NCI-H345 treated with DMSO at 0.1 percent for 48 hours (cell line): ENCODE measurements around the gene FOXR1.

Experiments
- DNase-seq: peaks from one replicate; lab custom pipeline; 2025; ENCODE audit not compliant: unreplicated experiment; lab: John Stamatoyannopoulos, UW

The FOXR1 gene

GRCh38 chr11:119025541-119025940, 54.0 kb downstream of the FOXR1 start:
- no peak for DNase-seq

DNA sequence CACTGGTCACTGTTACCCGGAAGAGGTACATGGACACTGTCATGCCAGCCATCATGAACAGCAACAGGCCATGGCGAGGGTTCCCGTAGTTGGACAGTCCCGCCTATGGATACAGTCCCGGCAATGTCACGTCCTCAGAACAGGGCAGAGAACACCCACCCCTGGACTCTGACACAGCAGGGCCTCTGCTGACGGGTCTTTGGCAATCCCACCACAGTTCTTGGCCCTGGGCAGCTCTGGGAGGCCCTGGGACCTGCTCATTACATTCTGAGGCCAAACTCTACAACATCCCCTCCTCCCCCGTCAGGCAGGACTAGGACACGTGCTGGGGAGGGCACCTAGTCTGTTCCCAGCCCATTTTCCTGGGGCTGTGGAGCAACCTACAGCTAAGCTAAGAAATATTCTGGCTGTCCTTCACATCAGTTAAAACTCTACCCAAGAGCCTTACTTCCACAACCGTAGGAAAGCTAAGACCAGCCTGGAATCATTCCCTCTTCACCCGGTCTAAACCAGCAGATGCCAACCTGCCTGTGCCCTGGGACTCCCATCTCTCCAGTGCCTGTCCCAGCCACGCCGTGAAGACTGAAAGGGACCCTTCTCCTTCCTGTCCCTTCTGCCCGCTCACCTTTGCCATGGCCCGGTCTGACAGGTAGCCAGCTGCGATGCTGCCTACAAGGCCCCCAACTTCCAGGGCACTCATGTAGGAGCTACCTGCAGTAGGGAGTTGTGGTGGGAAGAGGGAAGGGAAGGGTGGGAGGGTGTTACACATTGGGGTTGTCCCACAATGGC, 54.6 kb downstream of the FOXR1 start:
- no peak for DNase-seq

DNA sequence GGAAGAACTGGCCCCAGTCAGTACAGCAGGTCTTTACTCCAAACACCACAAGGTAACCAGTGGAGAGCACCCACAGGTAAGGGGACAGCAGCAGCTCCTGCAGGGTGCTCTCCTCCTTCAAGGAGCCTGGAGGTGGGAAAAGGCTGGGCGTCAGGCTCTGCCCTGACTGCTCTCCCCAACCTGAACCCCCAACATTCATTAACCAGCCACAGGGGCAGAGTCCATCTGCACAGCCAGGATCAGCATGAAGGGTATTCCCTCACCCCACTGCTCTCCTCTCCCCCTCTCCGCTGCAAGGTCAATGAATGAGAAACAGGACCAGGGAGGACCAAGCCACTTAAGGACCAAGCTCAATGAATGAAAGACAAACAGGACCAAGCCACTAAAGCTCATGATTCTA, 55.4 kb downstream of the FOXR1 start:
- DNase-seq = no peak

DNA sequence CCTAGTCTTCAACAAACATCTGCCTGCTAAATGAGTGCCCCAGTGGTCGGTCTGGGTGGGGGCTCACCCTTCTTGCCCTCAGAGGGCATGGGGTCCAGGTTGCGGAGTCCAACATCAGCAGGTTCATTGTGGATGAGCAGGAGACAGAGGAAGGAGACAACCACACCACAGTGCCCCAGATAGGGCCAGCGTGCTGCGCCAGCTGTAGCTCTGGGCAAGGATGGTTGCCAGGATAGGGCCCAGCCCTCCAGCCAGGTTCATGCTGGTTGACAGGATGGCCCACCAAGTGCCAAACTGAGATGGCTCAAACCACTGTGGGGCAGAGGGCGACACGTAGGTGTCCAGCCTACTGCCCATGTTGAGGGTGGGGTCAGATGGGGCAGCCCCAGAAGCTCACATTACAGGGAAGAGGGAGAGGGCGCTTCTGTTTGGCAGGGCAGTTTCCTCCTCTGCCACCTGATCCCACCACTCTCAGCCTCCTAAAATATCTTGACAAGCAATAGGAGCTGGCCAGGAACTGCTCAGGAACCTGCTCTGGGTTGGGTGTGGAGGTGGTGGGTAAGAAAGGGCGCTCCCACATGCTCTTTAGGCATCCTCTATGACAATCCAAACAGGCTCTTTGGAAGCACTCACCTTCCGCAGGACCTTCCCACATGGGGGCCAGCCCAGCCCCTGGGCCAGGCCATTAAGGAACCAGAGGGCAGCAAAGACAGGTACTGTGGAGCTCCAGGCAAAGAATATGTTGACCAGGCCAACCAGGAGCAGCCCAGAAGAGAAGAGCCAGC, 56.2 kb downstream of the FOXR1 start:
- DNase-seq = no peak

DNA sequence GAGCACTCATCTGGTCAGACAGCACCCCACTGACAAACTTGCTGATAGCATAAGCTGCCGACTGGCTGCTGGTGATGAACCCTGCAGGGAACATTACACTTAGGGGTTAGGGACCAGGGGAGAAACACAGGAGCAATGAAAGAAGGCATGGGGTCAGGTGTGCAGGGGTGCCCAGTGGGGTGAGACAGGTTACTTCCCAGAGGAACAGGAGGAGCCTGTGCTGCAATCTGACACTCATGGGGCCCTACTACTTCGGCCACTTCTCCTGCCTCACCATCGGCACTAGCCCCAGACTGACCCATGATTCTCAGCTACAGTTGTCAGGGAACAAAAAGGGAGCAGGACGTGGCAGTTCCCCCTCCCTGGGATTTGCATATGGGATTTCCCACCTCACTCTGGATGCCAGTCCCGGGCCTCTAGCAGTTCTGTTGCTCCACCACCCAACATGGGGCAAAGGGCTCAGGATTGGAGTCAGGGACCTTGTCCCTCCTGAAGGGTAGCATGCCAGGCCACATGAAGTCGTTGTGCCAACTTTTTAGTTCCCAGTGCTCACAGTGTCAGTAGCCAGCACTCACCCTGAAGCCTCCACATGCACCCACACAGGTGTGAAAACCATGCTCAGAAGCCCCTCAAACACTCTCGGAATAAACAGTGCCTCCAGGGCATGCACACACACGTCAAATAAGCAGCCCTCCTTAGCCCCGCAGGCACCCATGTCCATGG, 56.9 kb downstream of the FOXR1 start:
- no peak for DNase-seq

GRCh38 chr11:119029069-119029339, 57.4 kb downstream of the FOXR1 start:
- DNase-seq = no peak

DNA sequence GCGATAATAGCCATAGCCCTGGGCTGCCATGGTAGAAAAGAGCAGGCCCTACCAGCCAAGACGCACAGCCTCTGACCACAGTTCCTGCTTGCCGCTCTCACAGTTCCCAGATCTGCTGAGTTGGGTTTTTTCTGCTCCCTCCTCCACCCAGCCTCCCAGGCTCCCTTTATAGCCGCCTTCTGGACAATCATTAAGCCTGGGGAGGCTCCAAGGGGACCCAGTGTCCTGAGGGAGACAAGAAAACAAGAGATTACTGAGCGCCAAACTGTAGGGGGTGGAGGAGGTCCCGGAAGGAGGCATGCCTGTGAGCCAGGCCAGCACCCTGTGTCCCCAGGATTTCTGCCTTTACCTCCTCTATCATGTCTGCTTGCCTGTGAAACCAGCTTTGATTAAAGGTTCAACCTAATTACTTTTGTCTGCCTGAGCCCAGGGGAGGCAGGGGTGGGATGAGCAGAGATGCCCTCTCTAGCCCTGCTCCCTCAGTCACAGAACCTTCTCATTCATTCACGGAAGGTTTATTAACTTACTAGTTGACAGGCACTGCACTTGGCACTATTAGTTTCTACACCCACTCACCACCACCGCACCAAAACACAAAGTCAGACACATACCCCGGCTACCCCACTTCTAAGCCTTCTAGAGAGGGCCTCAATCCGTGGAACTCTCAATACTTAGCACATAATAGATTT, 57.9 kb downstream of the FOXR1 start:
- DNase-seq = no peak

DNA sequence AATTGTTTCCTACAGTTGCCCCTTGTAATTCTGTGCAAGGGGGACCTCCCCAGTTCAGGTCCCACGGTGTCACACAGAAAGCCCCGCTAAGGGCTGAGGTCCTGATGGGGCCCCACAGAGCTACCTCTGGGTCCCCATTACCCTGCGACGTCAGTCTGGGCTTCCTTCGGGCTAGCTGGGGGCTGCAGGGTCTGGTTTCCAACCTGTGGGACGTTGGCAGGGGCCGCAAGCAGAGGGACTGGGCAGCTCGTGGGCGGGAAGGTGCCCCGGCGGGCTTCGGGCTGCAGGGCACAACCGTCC, 58.4 kb downstream of the FOXR1 start:
- DNase-seq = no peak

- peak; percentile 93 for DNase-seq
Measured at GRCh38 chr11:119030329-119031047, 58.9 kb downstream of the FOXR1 start, which contains the start of gene SLC37A4. Gene SLC37A4, minus strand, starts transcription at chr11:119030877.
